PC-3 (cell line): ENCODE data around the gene DKK1. TPM values are rescaled to one million over a fixed set of nuclear protein-coding genes. Genes with fewer than 3 reads are reported as not detected.
"Not testable (repeated sequence)": the region's sequence is repeated elsewhere in the genome, so short reads cannot be mapped to it uniquely, and the experiment has no call there.

ENCODE experiments used
- ATAC-seq: fragments of 200-7000 bp; cut with Tn5 transposase; 2 replicates; pipeline ENCODE4 v1.9.1; 2020; ENCODE audit warnings: mild to moderate bottlenecking, moderate library complexity
- BruUV-seq: library from RNA; stranded (reverse); fragments of 400-500 nt; replicated peaks from 2 replicates; lab custom pipeline; 2021; lab: Mats Ljungman, UMichigan
- CTCF ChIA-PET: fragments of 300-600 bp; sonication (Branson Sonifier 250); formaldehyde crosslinking; loops from one replicate; lab custom pipeline; 2022; ENCODE audit warnings: antibody characterized with exemption; lab: Charles Lee
- POLR2A ChIA-PET: fragments of 300-600 bp; sonication (Branson Sonifier 250); formaldehyde crosslinking; loops from one replicate; lab custom pipeline; 2022; ENCODE audit warnings: antibody characterized with exemption; ENCODE audit not compliant: unreplicated experiment; lab: Charles Lee
- DNase-seq: peaks from one replicate; pipeline ENCODE4 v3.0.0-alpha.2; 2015
- H2AFZ ChIP-seq: fragments of 300-600 bp; sonication (generic); 2 replicates; pipeline ENCODE4 v1.6.0; 2016; ENCODE audit warnings: antibody characterized with exemption, low read length
- H3F3A ChIP-seq: fragments of 300-600 bp; sonication (generic); one replicate; pipeline ENCODE4 v1.6.0; 2017; ENCODE audit warnings: antibody characterized with exemption, low read length, control low read depth, mild to moderate bottlenecking; ENCODE audit not compliant: unreplicated experiment
- H3K27ac ChIP-seq: fragments of 300-600 bp; sonication (generic); 2 replicates; pipeline ENCODE4 v1.5.1; 2016; ENCODE audit warnings: mild to moderate bottlenecking, low read length
- H3K27me3 ChIP-seq: fragments of 300-600 bp; sonication (generic); 2 replicates; pipeline ENCODE4 v1.6.1; 2016; ENCODE audit warnings: low read length, mixed read lengths
- H3K36me3 ChIP-seq: fragments of 300-600 bp; sonication (generic); 2 replicates; pipeline ENCODE4 v1.6.1; 2016; ENCODE audit warnings: low read depth, mixed run types, low read length, mixed read lengths
- H3K4me1 ChIP-seq: fragments of 300-600 bp; sonication (generic); 2 replicates; pipeline ENCODE4 v1.5.1; 2016; ENCODE audit warnings: low read length; ENCODE audit not compliant: insufficient read depth
- H3K4me2 ChIP-seq: fragments of 300-600 bp; sonication (generic); 2 replicates; pipeline ENCODE4 v1.6.0; 2016; ENCODE audit warnings: low read length
- H3K4me3 ChIP-seq: fragments of 300-600 bp; sonication (generic); 2 replicates; pipeline ENCODE4 v1.5.1; 2016; ENCODE audit warnings: mild to moderate bottlenecking, low read length, mixed read lengths
- H3K79me2 ChIP-seq: fragments of 300-600 bp; sonication (generic); 2 replicates; pipeline ENCODE4 v1.6.1; 2017; ENCODE audit warnings: low read length, mixed read lengths
- H3K9ac ChIP-seq: fragments of 300-600 bp; sonication (generic); 2 replicates; pipeline ENCODE4 v1.6.0; 2016; ENCODE audit warnings: mild to moderate bottlenecking, low read length
- H3K9me2 ChIP-seq: fragments of 300-600 bp; sonication (generic); replicated peaks from 2 replicates; pipeline ENCODE4 v1.6.1; 2016; ENCODE audit warnings: mixed run types, low read length, mixed read lengths
- H3K9me3 ChIP-seq: fragments of 300-600 bp; sonication (generic); 2 replicates; pipeline ENCODE4 v1.6.1; 2016; ENCODE audit warnings: low read length, mixed read lengths
- H4K20me1 ChIP-seq: fragments of 300-600 bp; sonication (generic); 2 replicates; pipeline ENCODE4 v1.6.1; 2016; ENCODE audit warnings: low read length, mixed read lengths
- CTCF ChIP-seq: fragments of 300-600 bp; sonication (generic); conservative IDR thresholded peaks from 2 replicates; pipeline ENCODE4 v1.5.1; 2017; ENCODE audit warnings: antibody characterized with exemption, low read depth, mild to moderate bottlenecking, low read length
- EZH2 ChIP-seq: fragments of 300-600 bp; sonication (generic); IDR thresholded peaks from one replicate; pipeline ENCODE4 v1.6.1; 2017; ENCODE audit warnings: antibody characterized with exemption, mild to moderate bottlenecking, low read length; ENCODE audit not compliant: unreplicated experiment
- EZH2phosphoT487 ChIP-seq: fragments of 300-600 bp; sonication (generic); IDR thresholded peaks from 2 replicates; pipeline ENCODE4 v1.6.1; 2018; ENCODE audit warnings: mild to moderate bottlenecking, antibody characterized with exemption, low read length, borderline replicate concordance
- intact Hi-C: fragments of 100-400 bp; cut with micrococcal nuclease; formaldehyde crosslinking; loops from 2 replicates; pipeline ENCODE4 v1.9.0; 2023
- total RNA-seq: library from RNA; depleted of rRNA; stranded (reverse); fragments of >200 nt; gene quantifications from 2 replicates; pipeline ENCODE4 v1.2.3, GENCODE V29; 2014

Gene DKK1
- total RNA-seq, 1 experiment from 2014 or later: 1,592 TPM

- Histone ChIP-seq H3K9me2 (no peaks in the 10 kb centered on the region), H3K27ac (no peak overlapping the region), H3K27me3 (no peaks in the 10 kb centered on the region), H3K79me2 (no peaks in the 10 kb centered on the region), H3K4me3 (no peak overlapping the region), H3K36me3 (no peaks in the 10 kb centered on the region), H3K9ac (no peak overlapping the region), H3F3A (no peaks in the 10 kb centered on the region), H3K4me1 (peaks cover 11% of the 10 kb centered on the region), H3K9me3 (no peaks in the 10 kb centered on the region), H2AFZ (peak overlapping the region; percentile 10; the same call in 1 of the 2 replicates), H3K4me2 (no peak overlapping the region), H4K20me1 (no peaks in the 10 kb centered on the region)
- TF ChIP-seq EZH2phosphoT487: no peak
- TF ChIP-seq EZH2: no peak
- TF ChIP-seq CTCF: no peak
- DNase-seq (no peak), ATAC-seq (no peak)
- POLR2A ChIA-PET: interaction anchor here (0.7 kb wide), 1 partner anchor 124 kb away, joined by 3 read pairs; no protein-coding TSS in a partner anchor
- BruUV-seq: no TSS peak
- CTCF ChIA-PET: no interaction called here
- intact Hi-C loops: no loop called here
Measured at GRCh38 chr10:52357971-52358370, 43.9 kb downstream of the DKK1 start.

DNA sequence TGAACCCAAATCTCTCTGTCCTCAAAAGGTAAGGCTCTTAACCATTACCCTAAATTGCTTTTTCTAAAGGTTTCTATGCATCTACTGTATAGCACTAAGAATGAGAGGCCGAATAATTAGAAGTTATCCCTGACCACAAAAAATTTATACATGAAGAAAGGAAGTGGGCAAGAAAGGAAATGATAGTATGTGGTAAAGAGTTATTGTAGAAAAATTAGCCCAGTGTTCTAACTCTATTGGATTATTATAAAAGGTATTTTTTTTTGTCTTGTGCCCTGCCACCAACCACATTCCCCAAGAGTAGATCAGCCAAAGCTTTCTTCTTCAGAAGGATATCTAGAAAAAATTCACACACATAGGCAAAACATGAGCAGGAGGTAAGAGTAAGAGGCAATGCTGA lies 45.4 kb downstream of the DKK1 start:
- no peak overlapping the region for H3K4me3 ChIP-seq
- H3K9ac ChIP-seq: no peak overlapping the region
- TF ChIP-seq EZH2: no peak
- TF ChIP-seq EZH2phosphoT487: no peak
- TF ChIP-seq CTCF: no peak
- no peaks in the 10 kb centered on the region for H4K20me1 ChIP-seq
- no peaks in the 10 kb centered on the region for H3K27me3 ChIP-seq
- CTCF ChIA-PET: no interaction called here
- no peak overlapping the region for H2AFZ ChIP-seq
- no peaks in the 10 kb centered on the region for H3F3A ChIP-seq
- no peaks in the 10 kb centered on the region for H3K79me2 ChIP-seq
- no peaks in the 10 kb centered on the region for H3K4me1 ChIP-seq
- H3K4me2 ChIP-seq: no peak overlapping the region
- POLR2A ChIA-PET: no interaction called here
- H3K27ac ChIP-seq: no peak overlapping the region
- intact Hi-C loops: no loop called here
- ATAC-seq (peak; percentile 43), DNase-seq (no peak)
- no peaks in the 10 kb centered on the region for H3K9me2 ChIP-seq
- no peaks in the 10 kb centered on the region for H3K9me3 ChIP-seq
- H3K36me3 ChIP-seq: no peaks in the 10 kb centered on the region
- no TSS peak for BruUV-seq

- H3K36me3 ChIP-seq, H3K4me1 ChIP-seq, H2AFZ ChIP-seq, H3K27ac ChIP-seq, H3K9me3 ChIP-seq, ATAC-seq, H3K27me3 ChIP-seq, H3K9me2 ChIP-seq, H3K79me2 ChIP-seq, DNase-seq, H3K9ac ChIP-seq, H3F3A ChIP-seq, POLR2A ChIA-PET, H4K20me1 ChIP-seq, H3K4me3 ChIP-seq, CTCF ChIA-PET, intact Hi-C loops, H3K4me2 ChIP-seq, BruUV-seq: not testable (repeated sequence)
Measured at GRCh38 chr10:52365547-52366432, 51.7 kb downstream of the DKK1 start.
